Retinal pigment epithelial cell (primary cell): Measurements from ENCODE around the gene TTR.

Experiments
- DNase-seq: peaks from one replicate; pipeline ENCODE4 v3.0.0-alpha.2; 2010; ENCODE audit warnings: low read depth
- H3K4me3 ChIP-seq: 2 replicates; pipeline ENCODE4 v1.5.1; 2011; ENCODE audit warnings: mild to moderate bottlenecking, low read length, control low read depth, moderate library complexity
- CTCF ChIP-seq: conservative IDR thresholded peaks from 2 replicates; pipeline ENCODE4 v1.5.1; 2011; ENCODE audit warnings: low read depth, low read length, control low read depth, inconsistent platforms

Gene TTR

GRCh38 chr18:31612124-31612523, 20.4 kb downstream of the TTR start:
- H3K4me3 ChIP-seq = no peak overlapping the region
- no peak for DNase-seq
- no peak for TF ChIP-seq CTCF

GRCh38 chr18:31614044-31614443, 22.4 kb downstream of the TTR start:
- TF ChIP-seq CTCF = no peak
- H3K4me3 ChIP-seq = no peak overlapping the region
- DNase-seq = no peak

- DNase-seq = no peak
- H3K4me3 ChIP-seq = no peak overlapping the region
- TF ChIP-seq CTCF = no peak
Measured at GRCh38 chr18:31616586-31616985, 24.9 kb downstream of the TTR start.

GRCh38 chr18:31617031-31617717, 25.5 kb downstream of the TTR start:
- DNase-seq = no peak
- no peak overlapping the region for H3K4me3 ChIP-seq
- TF ChIP-seq CTCF = no peak

- no peak for TF ChIP-seq CTCF
- no peak overlapping the region for H3K4me3 ChIP-seq
- no peak for DNase-seq
Measured at GRCh38 chr18:31618801-31619200, 27.1 kb downstream of the TTR start.

- no peak for DNase-seq
- no peak for TF ChIP-seq CTCF
- H3K4me3 ChIP-seq = no peak overlapping the region
Measured at GRCh38 chr18:31619291-31619690, 27.6 kb downstream of the TTR start.

- no peak for TF ChIP-seq CTCF
- no peak overlapping the region for H3K4me3 ChIP-seq
- DNase-seq = no peak
Measured at GRCh38 chr18:31624892-31625640, 33.4 kb downstream of the TTR start.
